PC-9 (cell line): ENCODE results near the gene RAF1. TPM values are rescaled to one million over a fixed set of nuclear protein-coding genes. Genes with fewer than 3 reads are reported as not detected.

Experiments
- BruUV-seq: library from RNA; stranded (reverse); fragments of 400-500 nt; replicated peaks from 2 replicates; lab custom pipeline; 2021; lab: Mats Ljungman, UMichigan
- CTCF ChIA-PET: fragments of 300-600 bp; sonication (Branson Sonifier 250); formaldehyde crosslinking; loops from one replicate; lab custom pipeline; 2022; ENCODE audit warnings: antibody characterized with exemption; lab: Charles Lee
- POLR2A ChIA-PET: fragments of 300-600 bp; sonication (Branson Sonifier 250); formaldehyde crosslinking; loops from one replicate; lab custom pipeline; 2022; ENCODE audit warnings: antibody characterized with exemption; ENCODE audit not compliant: unreplicated experiment; lab: Charles Lee
- DNase-seq, 2 experiments: peaks; one replicate each; pipeline versions ENCODE4 v3.0.0 to v3.0.0-alpha.2; 2015 to 2022; ENCODE audit warnings: mixed read lengths in 1 of 2
- H2AFZ ChIP-seq: fragments of 200-600 bp; sonication (generic); 2 replicates; pipeline ENCODE4 v1.8.1; 2017; ENCODE audit warnings: antibody characterized with exemption
- H3F3A ChIP-seq: fragments of 200-600 bp; sonication (generic); 2 replicates; pipeline ENCODE4 v1.8.1; 2017; ENCODE audit warnings: antibody characterized with exemption, mild to moderate bottlenecking, low read depth; ENCODE audit not compliant: insufficient read depth
- H3K27ac ChIP-seq: fragments of 200-600 bp; sonication (generic); 2 replicates; pipeline ENCODE4 v1.6.1; 2016; ENCODE audit warnings: mixed run types
- H3K27me3 ChIP-seq: fragments of 200-600 bp; sonication (generic); 2 replicates; pipeline ENCODE4 v1.6.1; 2016; ENCODE audit warnings: low read depth, mixed run types; ENCODE audit not compliant: insufficient read depth
- H3K36me3 ChIP-seq: fragments of 200-600 bp; sonication (generic); 2 replicates; pipeline ENCODE4 v1.6.1; 2016; ENCODE audit warnings: low read depth, mixed run types
- H3K4me1 ChIP-seq: fragments of 200-600 bp; sonication (generic); replicated peaks from 2 replicates; pipeline ENCODE4 v1.6.1; 2016; ENCODE audit warnings: mixed run types; ENCODE audit not compliant: insufficient read depth
- H3K4me2 ChIP-seq: fragments of 200-600 bp; sonication (generic); 2 replicates; pipeline ENCODE4 v1.6.1; 2017; ENCODE audit warnings: mixed run types
- H3K4me3 ChIP-seq: fragments of 200-600 bp; sonication (generic); 2 replicates; pipeline ENCODE4 v1.6.1; 2016; ENCODE audit warnings: mixed run types
- H3K79me2 ChIP-seq: fragments of 200-600 bp; sonication (generic); 2 replicates; pipeline ENCODE4 v1.6.1; 2017; ENCODE audit warnings: low read depth, mixed run types
- H3K9me2 ChIP-seq: fragments of 200-600 bp; sonication (generic); 2 replicates; pipeline ENCODE4 v1.8.1; 2017; ENCODE audit warnings: mild to moderate bottlenecking; ENCODE audit not compliant: insufficient read depth
- H3K9me3 ChIP-seq: fragments of 200-600 bp; sonication (generic); 2 replicates; pipeline ENCODE4 v1.8.1; 2016; ENCODE audit warnings: low read depth; ENCODE audit not compliant: insufficient read depth
- H4K20me1 ChIP-seq: fragments of 200-600 bp; sonication (generic); 2 replicates; pipeline ENCODE4 v1.8.1; 2017; ENCODE audit not compliant: insufficient read depth
- CTCF ChIP-seq: fragments of 200-600 bp; sonication (generic); conservative IDR thresholded peaks from 2 replicates; pipeline ENCODE4 v1.6.1; 2017; ENCODE audit warnings: mixed run types, antibody characterized with exemption, mild to moderate bottlenecking, moderate library complexity
- EZH2 ChIP-seq: fragments of 200-600 bp; sonication (generic); IDR thresholded peaks from 2 replicates; pipeline ENCODE4 v1.8.0; 2017; ENCODE audit warnings: antibody characterized with exemption, low read depth
- intact Hi-C: fragments of 100-400 bp; cut with micrococcal nuclease; formaldehyde crosslinking; loops from one replicate; pipeline ENCODE4 v1.10.0; 2022; ENCODE audit not compliant: unreplicated experiment
- total RNA-seq: library from RNA; stranded (reverse); gene quantifications from 2 replicates; pipeline ENCODE4 v1.2.3, GENCODE V29; 2021

RAF1 gene
- total RNA-seq, 1 experiment from 2014 or later: 72.4 TPM

GRCh38 chr3:12656193-12656592 is 7.7 kb downstream of the RAF1 start:
- Histone ChIP-seq H3K4me1 (peaks cover 28% of the 10 kb centered on the region), H3K4me3 (no peak overlapping the region), H4K20me1 (peaks cover 77% of the 10 kb centered on the region), H3K9me2 (no peaks in the 10 kb centered on the region), H3F3A (peaks cover 14% of the 10 kb centered on the region; the same call in 1 of the 2 replicates), H3K4me2 (no peak overlapping the region), H3K27ac (0 out of 2 replicates have a peak overlapping the region, but pooled peaks have one; percentile 5), H3K36me3 (no peaks in the 10 kb centered on the region), H3K27me3 (no peaks in the 10 kb centered on the region), H2AFZ (no peak overlapping the region), H3K9me3 (no peaks in the 10 kb centered on the region), H3K79me2 (peaks cover 95% of the 10 kb centered on the region)
- POLR2A ChIA-PET: no interaction called here
- CTCF ChIA-PET: no interaction called here
- no peak for DNase-seq
- intact Hi-C loops: no loop called here
- no peak for TF ChIP-seq CTCF
- no peak for TF ChIP-seq EZH2
- no TSS peak for BruUV-seq

DNA sequence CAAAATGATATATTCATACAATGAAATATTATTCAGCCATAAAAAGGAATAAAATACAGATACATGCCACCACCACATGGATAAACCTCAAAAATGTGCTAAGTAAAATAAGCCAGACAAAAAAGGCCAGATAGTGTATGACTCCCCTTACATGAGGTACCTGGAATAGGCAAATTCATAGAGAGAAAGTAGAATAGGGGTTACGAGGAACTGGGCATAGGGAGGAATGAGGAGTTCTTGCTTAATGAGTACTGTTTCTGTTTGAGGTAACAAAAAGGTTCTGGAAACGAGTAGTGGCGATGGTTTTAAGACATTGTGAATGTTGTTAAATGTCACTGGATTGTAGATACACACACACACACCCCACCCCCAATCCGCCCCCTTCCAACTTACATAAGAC is 8.2 kb downstream of the RAF1 start:
- no peaks in the 10 kb centered on the region for H3K9me2 ChIP-seq
- H3K4me1 ChIP-seq: peaks cover 23% of the 10 kb centered on the region
- no peak for DNase-seq
- BruUV-seq: no TSS peak
- intact Hi-C loops: no loop called here
- no peak overlapping the region for H3K27ac ChIP-seq
- no peak overlapping the region for H2AFZ ChIP-seq
- TF ChIP-seq CTCF (no peak), EZH2 (no peak)
- POLR2A ChIA-PET: no interaction called here
- H4K20me1 ChIP-seq: peaks cover 80% of the 10 kb centered on the region
- H3K79me2 ChIP-seq: peaks cover 95% of the 10 kb centered on the region
- CTCF ChIA-PET: no interaction called here
- no peaks in the 10 kb centered on the region for H3K27me3 ChIP-seq
- no peaks in the 10 kb centered on the region for H3K36me3 ChIP-seq
- no peak overlapping the region for H3K4me2 ChIP-seq
- H3F3A ChIP-seq: peaks cover 14% of the 10 kb centered on the region; the same call in 1 of the 2 replicates
- H3K4me3 ChIP-seq: no peak overlapping the region
- H3K9me3 ChIP-seq: no peaks in the 10 kb centered on the region

GRCh38 chr3:12653747-12654146 is 10.2 kb downstream of the RAF1 start:
- POLR2A ChIA-PET: no interaction called here
- intact Hi-C loops: no loop called here
- peaks cover 79% of the 10 kb centered on the region for H4K20me1 ChIP-seq

More at GRCh38 chr3:12653747-12654146, 10.2 kb downstream of the RAF1 start:
- no peak overlapping the region for H2AFZ ChIP-seq
- no peak overlapping the region for H3K4me3 ChIP-seq
- peaks cover 7% of the 10 kb centered on the region for H3K4me1 ChIP-seq
- H3K9me2 ChIP-seq: no peaks in the 10 kb centered on the region
- no peak overlapping the region for H3K27ac ChIP-seq
- H3K27me3 ChIP-seq: no peaks in the 10 kb centered on the region
- H3K9me3 ChIP-seq: no peaks in the 10 kb centered on the region
- no peak overlapping the region for H3K4me2 ChIP-seq
- H3K36me3 ChIP-seq: no peaks in the 10 kb centered on the region
- H3F3A ChIP-seq: peaks cover 29% of the 10 kb centered on the region; the same call in 1 of the 2 replicates
- BruUV-seq: no TSS peak
- TF ChIP-seq EZH2 (no peak), CTCF (no peak)
- H3K79me2 ChIP-seq: peaks cover 94% of the 10 kb centered on the region
- DNase-seq: no peak
- CTCF ChIA-PET: interaction anchor here (0.5 to 0.7 kb wide), 2 partner anchors 66 to 95 kb away, joined by 3 to 8 read pairs; no protein-coding TSS in a partner anchor
